Measurements from ENCODE around the gene STAG3. TPM values are rescaled to one million over a fixed set of nuclear protein-coding genes. Genes with fewer than 3 reads are reported as not detected.
A peak's percentile ranks its signal among the peaks of the same experiment; 100 is the strongest.
"Not testable (repeated sequence)": the region's sequence is repeated elsewhere in the genome, so short reads cannot be mapped to it uniquely, and the experiment has no call there.

Gene STAG3
- total and polyA plus RNA-seq, 7 experiments from 2014 or later, result 2.4 to 24.6 (median 9.0) TPM

DNA sequence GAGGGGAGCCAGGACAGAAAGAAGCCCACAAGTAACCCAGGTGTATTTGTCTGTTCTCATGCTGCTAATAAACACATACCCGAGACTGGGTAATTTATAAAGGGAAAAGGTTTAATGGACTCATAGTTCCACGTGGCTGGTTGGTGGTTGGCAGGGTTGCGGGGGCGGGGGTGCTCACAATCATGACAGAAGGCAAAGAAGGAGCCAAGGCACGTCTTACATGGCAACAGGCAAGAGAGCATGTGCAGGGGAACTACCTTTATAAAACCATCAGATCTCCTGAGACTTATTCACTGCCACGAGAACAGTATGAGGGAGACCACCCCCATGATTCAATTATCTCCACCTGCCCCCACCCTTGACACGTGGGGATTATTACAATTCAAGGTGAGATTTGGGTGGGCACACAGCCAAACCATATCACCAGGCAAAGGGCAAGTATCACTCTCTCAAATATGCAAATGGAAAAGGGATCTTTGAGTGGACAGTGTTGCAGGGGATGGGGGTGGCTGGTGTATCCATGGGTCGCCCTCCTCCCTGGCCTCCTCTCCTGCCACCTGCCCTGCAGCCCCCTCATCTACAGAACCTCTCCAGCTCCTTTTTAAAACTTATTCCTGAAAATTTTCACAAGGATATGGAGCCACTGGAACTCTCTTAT is 57.1 kb downstream of the STAG3 start:
- Mint-ChIP-seq H3K27ac (peak overlapping the region; percentile 51 to 90 (median 80)), H3K36me3 (peaks cover 0 to 30% (median 8%) of the 10 kb centered on the region in 5 donors)
- intact Hi-C loops (cut with micrococcal nuclease), result loop anchor here in 1 of 2 donors (5.0 kb wide), 1 partner anchor 38 kb away; no protein-coding TSS in a partner anchor

DNA sequence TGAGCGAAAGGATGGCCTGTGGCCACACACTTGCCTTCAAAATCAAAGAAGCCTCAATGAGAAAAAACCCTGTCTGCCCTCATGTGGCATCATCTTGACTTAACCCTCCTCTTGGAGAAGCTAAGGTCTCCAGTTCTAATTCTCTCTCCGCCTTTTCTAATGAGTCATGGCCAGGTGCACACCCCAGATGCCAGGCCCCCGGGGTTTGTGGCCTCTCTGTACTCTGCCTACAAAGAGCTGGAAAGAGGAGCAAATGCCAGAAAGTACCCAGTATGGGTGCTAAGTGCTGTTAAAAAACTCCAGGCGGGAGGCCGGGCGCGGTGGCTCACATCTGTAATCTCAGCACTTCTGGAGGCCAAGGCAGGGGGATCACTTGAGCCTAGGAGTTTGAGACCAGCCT is 62.3 kb downstream of the STAG3 start:
- intact Hi-C loops (cut with micrococcal nuclease), result loop anchor here in 1 of 2 donors (5.0 kb wide), 1 partner anchor 32 kb away; no protein-coding TSS in a partner anchor
- POLR2A ChIA-PET; H3K27ac ChIP-seq (ENCODE audit: low read depth, low read length); H3K4me1 ChIP-seq (ENCODE audit: control insufficient read depth in 2 of 2, insufficient read depth in 2 of 2, low read length in 2 of 2); H3K9me3 ChIP-seq (ENCODE audit: control insufficient read depth in 2 of 3, low read length in 3 of 3); H3K9me3 Mint-ChIP-seq; H3K4me3 Mint-ChIP-seq; CTCF ChIA-PET; ATAC-seq; H3K27me3 ChIP-seq (ENCODE audit: control insufficient read depth in 2 of 2, insufficient read depth in 2 of 2, low read length in 2 of 2); H3K36me3 ChIP-seq (ENCODE audit: control insufficient read depth in 2 of 3, insufficient read depth in 3 of 3, low read length in 3 of 3); H3K36me3 Mint-ChIP-seq; H3K27me3 Mint-ChIP-seq; DNase-seq; H3K4me3 ChIP-seq (ENCODE audit: low read length): not testable (repeated sequence)
- H3K4me1 Mint-ChIP-seq, result peaks cover 14 to 37% (median 29%) of the 10 kb centered on the region in 7 donors
- H3K27ac Mint-ChIP-seq, result peak overlapping the region in 6 of 9 donors; percentile 51 to 78 (median 66)

More for the DNA sequence above, 57.1 kb downstream of the STAG3 start:
- H3K27me3 Mint-ChIP-seq; ATAC-seq; H3K4me1 ChIP-seq (ENCODE audit: control insufficient read depth in 2 of 2, insufficient read depth in 2 of 2, low read length in 2 of 2); H3K4me3 Mint-ChIP-seq; H3K27ac ChIP-seq (ENCODE audit: low read depth, low read length); H3K4me3 ChIP-seq (ENCODE audit: low read length); H3K27me3 ChIP-seq (ENCODE audit: control insufficient read depth in 2 of 2, insufficient read depth in 2 of 2, low read length in 2 of 2); H3K9me3 Mint-ChIP-seq; DNase-seq; H3K36me3 ChIP-seq (ENCODE audit: control insufficient read depth in 2 of 3, insufficient read depth in 3 of 3, low read length in 3 of 3); H3K9me3 ChIP-seq (ENCODE audit: control insufficient read depth in 2 of 3, low read length in 3 of 3): not testable (repeated sequence)
- ChIA-PET CTCF (interaction anchor here (0.6 kb wide), 1 partner anchor 100 kb away, joined by 4 read pairs; no protein-coding TSS in a partner anchor), POLR2A (interaction anchor here (0.7 to 1.2 kb wide), 3 partner anchors 11 to 14 kb away, joined by 3 to 5 read pairs (median 4); no protein-coding TSS in a partner anchor)
- peaks cover 18 to 49% (median 39%) of the 10 kb centered on the region in 7 donors for H3K4me1 Mint-ChIP-seq

DNA sequence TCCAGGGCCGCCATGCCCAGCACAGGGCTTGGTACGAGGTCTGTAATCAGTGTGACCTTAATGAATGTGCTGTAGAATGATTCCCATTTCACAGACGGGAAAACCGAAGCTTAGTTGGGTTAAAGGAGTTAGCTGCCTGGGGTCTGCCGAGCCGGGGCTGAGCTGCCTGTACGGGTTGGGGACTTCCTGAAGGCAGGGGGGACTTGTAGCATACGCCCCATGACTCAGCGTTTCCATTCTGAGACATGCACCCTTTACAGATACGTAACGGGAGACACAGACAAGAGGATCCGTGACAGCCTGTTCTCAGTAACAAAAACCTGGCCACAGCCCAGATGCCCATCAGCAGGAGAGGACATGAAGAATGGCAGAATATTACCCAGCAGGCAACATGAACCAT is 65.7 kb downstream of the STAG3 start:
- H3K27me3 ChIP-seq (ENCODE audit: control insufficient read depth in 2 of 2, insufficient read depth in 2 of 2, low read length in 2 of 2); H3K36me3 ChIP-seq (ENCODE audit: control insufficient read depth in 2 of 3, insufficient read depth in 3 of 3, low read length in 3 of 3); H3K4me1 ChIP-seq (ENCODE audit: control insufficient read depth in 2 of 2, insufficient read depth in 2 of 2, low read length in 2 of 2); H3K27ac ChIP-seq (ENCODE audit: low read depth, low read length); H3K4me3 ChIP-seq (ENCODE audit: low read length); H3K27me3 Mint-ChIP-seq; H3K36me3 Mint-ChIP-seq; H3K9me3 ChIP-seq (ENCODE audit: control insufficient read depth in 2 of 3, low read length in 3 of 3); H3K9me3 Mint-ChIP-seq; intact Hi-C loops (cut with micrococcal nuclease); POLR2A ChIA-PET: not testable (repeated sequence)
- ATAC-seq (peak; percentile 66), DNase-seq (peak in 1 of 9 donors; percentile 35)
- Mint-ChIP-seq H3K27ac (peak overlapping the region in 4 of 9 donors; percentile 29 to 80 (median 70)), H3K4me3 (peak overlapping the region in 2 of 10 donors; percentile 13 to 16), H3K4me1 (peaks cover 18 to 32% (median 23%) of the 10 kb centered on the region in 7 donors)
- CTCF ChIA-PET, result interaction anchor here (0.6 kb wide), 1 partner anchor 217 kb away, joined by 3 read pairs; no protein-coding TSS in a partner anchor

DNA sequence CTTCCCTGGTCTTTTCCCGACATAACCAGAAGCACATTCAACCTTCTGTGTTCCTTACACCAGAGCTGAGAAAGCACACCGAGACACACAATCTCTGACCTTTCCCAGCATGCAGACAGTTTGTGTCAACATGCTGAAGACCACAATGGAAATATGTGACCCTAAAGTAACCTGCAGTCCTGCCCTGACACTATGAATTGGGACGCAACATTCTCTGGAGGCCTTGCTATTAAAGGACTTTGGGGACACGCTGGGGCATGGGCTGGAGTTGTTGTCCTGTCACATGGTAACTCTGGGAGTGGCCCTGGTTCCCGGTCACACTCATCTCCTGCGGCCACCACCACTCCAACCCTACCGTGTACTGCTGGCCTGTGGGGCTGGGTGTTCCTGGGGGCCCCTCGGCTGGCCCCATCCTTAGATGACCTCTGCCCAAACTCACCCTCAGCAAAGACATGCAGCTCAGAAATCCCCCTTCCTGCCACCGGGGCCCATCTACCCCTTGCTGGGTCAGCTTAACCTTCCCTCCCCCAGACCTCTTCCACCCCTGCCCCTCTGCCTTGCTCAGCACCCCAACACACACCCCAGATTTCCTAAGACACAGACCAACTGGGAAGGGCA is 67.4 kb downstream of the STAG3 start:
- H3K4me3 ChIP-seq (ENCODE audit: low read length); H3K4me3 Mint-ChIP-seq; H3K27ac ChIP-seq (ENCODE audit: low read depth, low read length); H3K27me3 Mint-ChIP-seq; H3K4me1 ChIP-seq (ENCODE audit: control insufficient read depth in 2 of 2, insufficient read depth in 2 of 2, low read length in 2 of 2); POLR2A ChIA-PET; H3K36me3 Mint-ChIP-seq; CTCF ChIA-PET; H3K36me3 ChIP-seq (ENCODE audit: control insufficient read depth in 2 of 3, insufficient read depth in 3 of 3, low read length in 3 of 3); H3K9me3 Mint-ChIP-seq; H3K27me3 ChIP-seq (ENCODE audit: control insufficient read depth in 2 of 2, insufficient read depth in 2 of 2, low read length in 2 of 2); ATAC-seq; intact Hi-C loops (cut with micrococcal nuclease); DNase-seq; H3K9me3 ChIP-seq (ENCODE audit: control insufficient read depth in 2 of 3, low read length in 3 of 3): not testable (repeated sequence)
- H3K4me1 Mint-ChIP-seq, result peaks cover 7 to 22% (median 11%) of the 10 kb centered on the region in 7 donors
- peak overlapping the region in 2 of 9 donors; percentile 3 to 40 for H3K27ac Mint-ChIP-seq

DNA sequence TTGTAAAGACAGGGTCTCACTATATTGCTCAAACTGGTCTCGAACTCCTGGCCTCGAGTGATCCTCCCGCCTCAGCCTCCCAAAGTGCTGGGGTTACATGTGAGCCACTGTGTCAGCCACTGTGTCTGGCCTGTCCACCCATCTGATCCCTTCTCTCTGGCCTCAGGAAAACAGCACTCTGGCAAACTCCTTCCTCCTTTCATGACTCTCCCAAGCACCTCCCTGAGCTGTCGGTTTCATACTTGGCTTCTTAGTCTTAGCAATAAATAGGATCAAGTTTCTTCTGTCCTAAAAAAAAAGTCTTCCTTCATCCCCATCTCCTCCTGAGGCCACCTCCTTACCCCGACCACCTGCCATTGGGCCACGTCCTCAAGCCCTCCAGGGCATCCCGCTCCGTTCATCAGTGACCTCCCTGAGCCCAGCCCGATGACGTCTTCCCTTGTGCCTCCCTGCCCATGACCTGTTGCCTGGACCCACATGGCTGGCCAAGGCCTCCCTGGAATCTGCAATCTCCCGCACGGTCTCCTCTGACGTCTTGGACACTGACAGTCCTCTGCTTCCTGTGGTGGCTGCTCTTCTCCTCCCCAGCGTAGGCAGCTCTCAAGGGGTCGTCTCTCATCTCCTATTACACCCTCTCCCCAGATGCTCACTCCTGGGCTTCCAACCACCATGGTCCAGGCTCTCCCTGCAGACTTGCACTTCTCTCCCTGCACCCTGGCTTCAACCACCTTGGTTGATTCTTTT is 68.6 kb downstream of the STAG3 start:
- H3K36me3 ChIP-seq (ENCODE audit: control insufficient read depth in 2 of 3, insufficient read depth in 3 of 3, low read length in 3 of 3); H3K4me3 Mint-ChIP-seq; H3K4me3 ChIP-seq (ENCODE audit: low read length); CTCF ChIA-PET; H3K36me3 Mint-ChIP-seq; H3K4me1 ChIP-seq (ENCODE audit: control insufficient read depth in 2 of 2, insufficient read depth in 2 of 2, low read length in 2 of 2); DNase-seq; POLR2A ChIA-PET; H3K27ac ChIP-seq (ENCODE audit: low read depth, low read length); H3K27me3 Mint-ChIP-seq; H3K27me3 ChIP-seq (ENCODE audit: control insufficient read depth in 2 of 2, insufficient read depth in 2 of 2, low read length in 2 of 2); intact Hi-C loops (cut with micrococcal nuclease); ATAC-seq; H3K9me3 Mint-ChIP-seq; H3K9me3 ChIP-seq (ENCODE audit: control insufficient read depth in 2 of 3, low read length in 3 of 3): not testable (repeated sequence)
- H3K27ac Mint-ChIP-seq, result peak overlapping the region in 2 of 9 donors; percentile 25 to 59
- H3K4me1 Mint-ChIP-seq, result peaks cover 7 to 22% (median 11%) of the 10 kb centered on the region in 7 donors

DNA sequence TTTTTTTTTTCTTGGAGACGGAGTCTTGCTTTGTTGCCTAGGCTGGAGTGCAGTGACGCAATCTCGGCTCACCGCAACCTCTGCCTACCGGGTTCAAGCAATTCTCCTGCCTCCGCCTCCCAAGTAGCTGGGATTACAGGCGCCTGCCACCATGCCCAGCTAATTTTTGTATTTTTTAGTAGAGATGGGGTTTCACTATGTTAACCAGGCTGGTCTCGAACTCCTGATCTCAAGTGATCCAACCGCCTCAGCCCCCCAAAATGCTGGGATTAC is 69.1 kb downstream of the STAG3 start:
- intact Hi-C loops (cut with micrococcal nuclease); H3K27ac Mint-ChIP-seq; DNase-seq; POLR2A ChIA-PET; H3K27me3 Mint-ChIP-seq; ATAC-seq; H3K36me3 Mint-ChIP-seq; H3K4me3 Mint-ChIP-seq; H3K9me3 ChIP-seq (ENCODE audit: control insufficient read depth in 2 of 3, low read length in 3 of 3); H3K4me1 ChIP-seq (ENCODE audit: control insufficient read depth in 2 of 2, insufficient read depth in 2 of 2, low read length in 2 of 2); H3K36me3 ChIP-seq (ENCODE audit: control insufficient read depth in 2 of 3, insufficient read depth in 3 of 3, low read length in 3 of 3); H3K4me3 ChIP-seq (ENCODE audit: low read length); H3K27me3 ChIP-seq (ENCODE audit: control insufficient read depth in 2 of 2, insufficient read depth in 2 of 2, low read length in 2 of 2); H3K27ac ChIP-seq (ENCODE audit: low read depth, low read length); H3K9me3 Mint-ChIP-seq; CTCF ChIA-PET: not testable (repeated sequence)
- H3K4me1 Mint-ChIP-seq, result peaks cover 7 to 22% (median 14%) of the 10 kb centered on the region in 7 donors
